HG02759 (cell line): ENCODE results near the gene TMPRSS4.

Experiments used
- ATAC-seq: cut with Tn5 transposase; IDR thresholded peaks from one replicate; pipeline ENCODE4 v1.9.1; 2021; ENCODE audit warnings: mild to moderate bottlenecking, moderate library complexity; ENCODE audit not compliant: unreplicated experiment

Gene TMPRSS4, protein sequence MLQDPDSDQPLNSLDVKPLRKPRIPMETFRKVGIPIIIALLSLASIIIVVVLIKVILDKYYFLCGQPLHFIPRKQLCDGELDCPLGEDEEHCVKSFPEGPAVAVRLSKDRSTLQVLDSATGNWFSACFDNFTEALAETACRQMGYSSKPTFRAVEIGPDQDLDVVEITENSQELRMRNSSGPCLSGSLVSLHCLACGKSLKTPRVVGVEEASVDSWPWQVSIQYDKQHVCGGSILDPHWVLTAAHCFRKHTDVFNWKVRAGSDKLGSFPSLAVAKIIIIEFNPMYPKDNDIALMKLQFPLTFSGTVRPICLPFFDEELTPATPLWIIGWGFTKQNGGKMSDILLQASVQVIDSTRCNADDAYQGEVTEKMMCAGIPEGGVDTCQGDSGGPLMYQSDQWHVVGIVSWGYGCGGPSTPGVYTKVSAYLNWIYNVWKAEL

DNA sequence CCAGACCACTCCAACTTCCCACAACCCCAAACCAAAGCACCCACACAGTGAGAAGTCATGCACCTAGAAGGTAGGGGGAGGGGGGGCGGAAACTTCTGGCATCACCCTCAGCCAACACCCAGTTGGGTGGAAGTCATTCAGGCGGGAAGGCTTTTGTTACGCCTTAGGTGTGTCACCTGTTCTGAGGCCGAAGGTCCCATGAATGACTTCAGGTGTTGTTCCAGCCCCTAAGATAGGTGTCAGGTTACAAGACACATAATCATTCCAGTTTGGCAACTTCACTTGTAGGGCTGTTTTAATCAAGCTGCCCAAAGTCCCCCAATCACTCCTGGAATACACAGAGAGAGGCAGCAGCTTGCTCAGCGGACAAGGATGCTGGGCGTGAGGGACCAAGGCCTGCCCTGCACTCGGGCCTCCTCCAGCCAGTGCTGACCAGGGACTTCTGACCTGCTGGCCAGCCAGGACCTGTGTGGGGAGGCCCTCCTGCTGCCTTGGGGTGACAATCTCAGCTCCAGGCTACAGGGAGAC lies at the start of gene TMPRSS4:
TMPRSS4 (plus strand) TSS at position 325 of the 528 bp plus-strand sequence. CDS start 225 bp downstream, outside the sequence.
- ATAC-seq: no peak

DNA sequence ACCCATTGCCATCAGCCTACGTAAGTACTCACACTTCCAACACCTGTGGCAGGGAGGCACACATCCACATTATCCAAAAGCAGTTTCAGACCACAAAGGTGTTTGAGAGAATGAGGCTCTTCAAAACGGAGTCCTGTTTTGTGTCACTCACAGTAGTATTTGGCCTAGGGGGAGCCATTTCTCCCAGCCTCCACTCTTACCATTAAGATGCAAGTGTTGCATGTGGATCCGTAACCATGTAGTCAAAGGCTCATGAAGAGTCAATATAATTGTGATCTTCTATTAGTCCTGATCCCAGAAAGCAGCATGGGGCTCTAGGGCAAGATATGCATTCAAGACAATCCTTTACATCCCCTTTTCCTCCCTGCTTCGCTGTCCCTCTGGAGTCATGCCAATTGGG lies 49.2 kb upstream of the TMPRSS4 start:
- no peak for ATAC-seq

DNA sequence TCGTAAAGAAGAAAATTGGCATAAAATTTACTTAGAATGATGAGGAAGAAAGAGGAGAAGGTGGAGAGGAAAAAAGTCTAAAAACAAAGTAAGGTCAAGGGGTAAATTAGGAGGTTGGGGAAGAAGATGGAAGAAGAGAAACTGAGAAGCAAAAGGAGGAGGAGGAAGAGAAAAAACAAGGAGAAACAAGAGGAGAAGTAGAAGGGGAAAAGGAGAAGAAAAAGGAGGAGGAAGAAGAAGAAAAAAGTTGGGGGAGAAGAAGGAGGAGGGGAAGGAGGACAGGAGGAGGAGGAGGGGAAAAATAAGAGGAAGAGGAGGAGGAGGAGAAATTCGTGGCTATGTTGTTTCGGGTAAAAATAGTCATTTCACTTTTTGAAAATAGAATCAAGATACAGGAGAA lies 48.3 kb upstream of the TMPRSS4 start:
- no peak for ATAC-seq

DNA sequence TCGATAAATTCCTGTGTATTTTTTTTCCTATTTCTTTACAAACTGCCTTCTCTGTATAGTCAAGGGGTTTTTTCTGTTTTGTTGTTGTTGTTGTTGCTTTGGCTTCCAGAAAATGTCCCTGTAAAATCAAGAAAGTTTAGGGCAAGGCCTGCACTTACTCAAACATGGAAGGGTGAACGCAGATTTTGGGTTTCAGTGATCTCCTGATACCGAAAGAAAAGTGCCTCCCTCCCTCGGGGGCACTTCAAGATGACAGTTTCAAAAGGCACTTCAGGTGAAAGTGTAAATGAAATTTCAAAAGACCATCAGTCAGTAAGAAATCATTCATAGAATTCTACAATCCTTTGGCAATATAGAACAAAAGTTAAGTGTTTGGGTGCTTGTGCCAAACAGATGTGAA lies 43.4 kb upstream of the TMPRSS4 start:
- ATAC-seq: no peak

DNA sequence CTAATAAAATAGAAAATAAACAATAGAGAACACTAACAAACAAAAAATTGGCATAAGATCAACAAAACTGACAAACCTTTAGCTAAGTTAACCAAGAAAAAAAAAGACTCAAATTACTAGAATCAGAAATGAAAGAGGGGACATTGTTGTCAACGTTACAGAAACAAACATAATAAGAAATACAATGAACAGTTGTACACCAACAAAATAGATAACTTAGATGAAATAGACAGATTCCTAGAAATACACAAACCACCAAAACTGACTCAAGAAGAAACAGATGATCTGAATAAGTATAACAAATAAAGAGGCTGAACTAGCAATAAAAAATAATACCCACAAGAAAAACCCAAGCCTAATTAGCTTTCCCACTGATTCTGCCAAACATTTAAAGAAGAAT lies 34.7 kb upstream of the TMPRSS4 start:
- ATAC-seq: no peak

DNA sequence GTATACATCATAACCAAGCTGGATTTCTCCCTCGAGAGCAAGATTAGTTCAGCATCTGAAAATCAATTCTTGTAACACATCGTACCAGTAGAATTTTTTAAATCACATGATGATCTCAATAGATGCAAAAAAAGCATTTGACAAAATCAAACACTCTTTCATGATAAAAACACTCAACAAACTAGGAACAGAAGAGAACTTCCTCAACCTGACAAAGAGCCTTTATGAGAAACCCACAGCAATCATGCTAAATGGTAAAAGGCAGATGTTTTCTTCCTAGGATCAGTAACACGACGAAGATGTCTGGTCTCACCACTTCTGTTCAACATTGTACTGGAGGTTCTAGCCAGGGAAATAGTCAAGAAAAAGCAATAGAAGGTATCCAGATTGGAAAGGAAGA lies 34.1 kb upstream of the TMPRSS4 start:
- no peak for ATAC-seq

DNA sequence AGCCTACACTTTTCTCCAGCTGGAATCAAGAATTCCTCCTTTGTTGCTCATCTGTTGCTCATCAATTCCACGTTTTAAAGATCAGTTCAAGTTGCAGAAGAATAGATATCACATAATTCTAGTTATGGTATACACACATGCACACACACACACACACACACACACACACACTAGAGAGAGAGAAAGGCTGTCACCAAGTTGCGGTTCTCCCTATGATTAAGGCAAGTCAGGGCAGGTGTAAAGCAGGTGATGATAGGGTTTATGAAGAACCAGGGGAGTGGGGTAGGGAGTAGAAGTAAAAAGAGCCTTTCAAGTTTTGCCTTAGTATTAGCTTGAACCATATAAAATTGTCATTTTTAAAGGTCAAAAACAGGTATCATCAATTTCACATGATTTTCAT lies 31.7 kb upstream of the TMPRSS4 start:
- no peak for ATAC-seq

DNA sequence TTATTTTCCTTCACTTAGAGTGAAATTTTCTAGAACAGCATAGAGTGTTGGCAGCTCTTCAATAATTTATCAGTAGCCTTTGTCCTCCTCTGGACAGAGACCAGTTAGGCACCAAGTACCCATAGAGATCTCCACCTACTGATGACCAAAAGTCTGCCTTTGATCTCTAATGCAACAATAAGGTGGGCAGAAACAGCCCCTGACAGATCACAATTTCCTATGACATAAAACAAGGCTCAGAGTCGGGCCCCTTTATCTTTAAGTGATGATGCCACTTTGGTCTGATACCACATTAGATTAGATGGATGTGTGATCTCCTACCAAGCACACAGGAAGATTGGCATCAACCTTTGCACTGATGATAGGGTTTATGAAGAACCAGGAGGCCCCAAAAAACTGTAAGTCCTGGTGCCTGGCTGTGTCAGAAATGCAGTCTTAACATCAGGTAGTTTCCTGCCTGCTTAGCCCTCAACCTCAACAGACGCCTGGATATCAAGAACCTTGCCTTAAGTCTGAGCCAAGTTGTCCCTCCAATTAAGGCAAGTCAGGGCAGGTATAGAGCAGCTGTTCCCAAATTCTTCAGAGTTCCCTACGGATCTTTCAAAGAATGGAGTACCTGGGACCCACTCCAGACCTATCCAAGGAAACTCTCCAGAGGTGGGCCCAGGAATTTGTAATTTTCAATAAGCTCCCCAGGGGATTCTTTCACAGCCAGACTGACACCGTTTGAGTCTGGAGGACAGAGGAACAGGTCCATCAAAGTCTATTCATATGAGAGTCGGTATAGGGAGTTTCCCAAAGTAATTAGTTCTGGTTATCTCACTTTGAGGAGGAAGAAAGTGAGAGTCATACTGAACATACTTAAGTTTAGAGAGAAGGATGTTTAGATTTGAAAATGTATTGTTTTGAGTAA lies 30.6 kb upstream of the TMPRSS4 start:
- no peak for ATAC-seq

DNA sequence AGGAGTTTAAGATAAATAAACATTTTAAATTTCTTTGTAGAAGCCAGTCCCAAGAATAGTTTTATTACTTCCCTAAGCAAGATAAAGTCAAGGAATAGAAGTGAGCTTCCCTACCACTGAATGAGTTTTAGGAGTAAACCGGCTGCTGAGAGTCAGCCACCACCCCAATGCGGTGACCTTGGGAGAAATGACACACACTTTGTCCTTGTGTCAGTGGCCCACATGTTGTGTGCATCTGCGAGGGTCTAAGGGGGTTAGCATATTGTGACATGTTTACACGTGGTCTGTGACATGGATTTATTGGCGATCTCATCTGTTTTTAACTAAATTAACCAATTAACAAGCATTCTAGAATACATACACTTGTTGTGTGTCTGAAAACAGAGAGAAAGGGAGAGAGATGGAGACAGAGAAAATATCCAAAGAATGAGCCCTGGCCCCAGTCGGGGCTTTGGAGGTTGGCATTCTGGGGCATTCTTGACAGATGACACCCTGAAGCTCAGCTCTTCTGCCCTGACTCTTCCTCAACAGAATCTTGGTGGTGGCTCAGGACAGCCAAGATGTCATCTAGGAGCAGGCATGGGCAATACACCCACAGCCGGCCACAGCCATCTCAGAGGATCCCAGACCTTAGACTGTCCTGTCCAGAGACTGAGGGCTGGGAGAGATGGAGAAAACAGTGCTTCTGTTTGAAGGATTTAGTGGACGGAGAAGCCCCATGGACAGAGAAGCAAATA lies 29.7 kb upstream of the TMPRSS4 start:
- no peak for ATAC-seq

DNA sequence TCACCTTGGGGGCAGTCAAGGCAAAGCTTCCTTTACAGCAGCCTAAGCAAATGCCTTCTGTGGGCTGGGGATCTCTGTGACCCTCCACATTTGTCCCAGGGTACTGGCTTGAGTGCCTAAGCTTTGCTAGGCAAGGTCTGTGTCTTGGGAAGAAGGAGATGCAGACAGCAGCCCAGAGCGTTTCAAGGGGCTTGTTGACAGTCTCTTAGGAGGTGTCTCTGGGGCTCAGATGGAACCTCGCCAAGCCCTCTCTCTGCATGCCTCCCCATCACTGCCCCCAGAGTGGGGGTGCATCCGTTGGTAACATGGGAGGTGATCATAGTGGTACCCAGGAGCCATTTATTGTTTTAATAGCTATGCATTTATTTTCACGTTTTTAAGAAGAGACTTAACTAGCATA lies 29.1 kb upstream of the TMPRSS4 start:
- ATAC-seq: no peak

DNA sequence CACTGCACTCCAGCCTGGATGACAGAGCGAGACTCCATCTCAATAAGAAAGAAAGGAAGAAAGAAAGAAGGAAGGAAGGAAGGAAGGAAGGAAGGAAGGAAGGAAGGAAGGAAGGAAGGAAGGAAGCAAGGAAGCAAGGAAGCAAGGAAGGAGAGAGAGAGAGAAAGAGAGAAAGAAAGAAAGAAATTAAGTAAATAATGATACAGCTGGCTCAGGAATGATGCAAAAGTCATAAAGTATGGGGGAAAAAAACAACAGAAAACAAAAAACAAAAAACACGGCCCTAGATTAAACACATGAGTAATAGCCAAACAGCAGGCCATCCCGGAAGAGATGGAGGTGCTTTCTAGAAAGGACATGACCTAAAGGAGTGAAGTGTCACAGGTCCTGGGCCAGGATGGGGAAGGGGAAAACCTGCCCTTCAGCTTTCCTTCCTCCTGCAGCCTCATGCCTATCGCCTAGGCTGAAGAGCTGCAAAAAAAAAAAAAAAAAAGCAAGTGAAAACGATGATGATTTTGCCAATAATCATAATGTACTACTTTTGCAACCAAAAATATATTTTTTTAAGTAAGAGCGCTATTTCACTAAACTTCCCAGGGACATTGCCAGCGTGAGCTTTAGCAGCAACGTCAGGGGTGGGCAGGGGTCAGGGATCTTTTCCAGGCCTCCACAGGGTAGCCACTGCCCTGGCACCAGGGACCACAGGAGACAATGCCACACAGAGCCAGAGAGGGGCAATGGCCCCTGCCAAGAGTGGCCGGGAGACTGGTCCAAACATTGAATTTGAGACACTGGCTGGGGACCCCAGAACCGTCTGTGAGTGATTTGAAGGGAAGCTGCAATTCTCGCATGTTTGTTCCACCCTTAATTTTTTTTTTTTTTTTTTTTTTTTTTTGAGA lies 28.2 kb upstream of the TMPRSS4 start:
- no peak for ATAC-seq

DNA sequence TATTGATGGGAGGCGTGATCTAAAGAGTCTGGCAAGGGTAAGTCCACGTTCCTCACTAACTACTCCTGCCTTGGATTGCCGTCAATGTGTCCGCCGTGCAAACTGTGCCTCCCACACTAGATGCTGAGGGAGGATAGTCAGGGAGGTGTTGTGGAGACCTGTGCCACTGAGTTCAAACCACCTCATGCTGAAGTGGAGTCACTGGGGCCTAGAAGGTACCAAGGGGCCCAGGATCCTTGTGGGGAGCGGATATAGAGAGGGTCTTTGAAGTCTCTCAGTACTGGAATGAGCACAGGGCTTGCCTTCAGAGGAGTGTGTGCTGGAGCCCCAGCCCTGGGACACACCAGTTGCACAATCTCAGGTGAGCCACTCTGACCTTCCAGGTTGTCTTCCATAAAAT lies 27.1 kb upstream of the TMPRSS4 start:
- no peak for ATAC-seq

DNA sequence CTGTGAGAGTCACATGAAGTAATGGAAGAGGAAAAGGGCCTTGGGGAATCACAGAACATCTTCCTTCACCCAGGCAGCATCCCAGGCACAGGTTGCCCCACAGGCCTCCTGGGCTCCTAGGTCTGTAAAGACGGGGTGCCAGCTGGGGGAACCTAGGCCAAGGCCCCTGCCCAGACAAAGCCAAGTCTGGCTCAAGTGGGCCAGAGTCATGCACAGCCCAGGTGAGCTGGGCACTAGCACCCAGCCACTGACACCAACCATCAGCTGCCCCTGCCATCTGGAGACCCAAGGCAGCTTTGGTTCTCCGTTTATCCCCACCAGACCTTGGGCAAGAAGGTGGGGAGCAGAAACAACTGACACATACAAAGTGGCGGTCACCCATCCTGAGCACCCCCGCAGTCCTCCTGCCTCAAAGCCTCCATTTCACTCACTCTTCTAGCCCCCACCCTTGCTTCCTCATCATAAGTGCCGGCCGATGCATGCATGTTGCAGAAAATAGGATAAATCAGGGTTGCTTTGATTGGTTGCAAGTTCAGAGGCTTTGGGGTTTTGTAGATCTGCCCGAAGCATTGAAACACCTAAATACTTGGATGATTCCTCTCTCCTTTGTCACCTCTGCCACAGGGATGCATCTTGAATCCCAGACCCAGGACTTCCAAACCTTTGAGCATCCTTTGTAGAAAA lies 26.5 kb upstream of the TMPRSS4 start:
- no peak for ATAC-seq

DNA sequence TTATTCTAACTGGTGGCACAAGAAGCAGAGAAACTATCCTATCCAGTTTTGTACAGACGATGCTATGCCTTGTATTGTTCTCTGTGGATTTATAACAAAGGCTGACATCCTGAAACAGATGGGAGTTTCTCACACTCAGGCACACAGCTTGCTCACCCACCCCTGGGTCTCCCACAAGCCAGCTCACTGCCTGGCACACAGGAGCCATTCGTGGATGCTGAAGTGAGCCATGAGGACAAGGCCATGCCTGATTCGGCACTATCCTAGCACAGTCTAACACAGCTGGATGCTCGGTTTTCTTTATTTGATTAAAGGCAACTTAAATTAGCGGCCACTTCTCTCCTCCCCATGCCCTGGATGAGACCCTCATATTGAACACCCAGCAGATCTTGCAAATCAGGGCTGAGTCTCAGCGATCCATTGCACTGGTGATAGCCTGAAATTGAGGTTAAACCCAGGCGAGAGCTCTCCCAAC lies 25.7 kb upstream of the TMPRSS4 start:
- ATAC-seq: no peak

DNA sequence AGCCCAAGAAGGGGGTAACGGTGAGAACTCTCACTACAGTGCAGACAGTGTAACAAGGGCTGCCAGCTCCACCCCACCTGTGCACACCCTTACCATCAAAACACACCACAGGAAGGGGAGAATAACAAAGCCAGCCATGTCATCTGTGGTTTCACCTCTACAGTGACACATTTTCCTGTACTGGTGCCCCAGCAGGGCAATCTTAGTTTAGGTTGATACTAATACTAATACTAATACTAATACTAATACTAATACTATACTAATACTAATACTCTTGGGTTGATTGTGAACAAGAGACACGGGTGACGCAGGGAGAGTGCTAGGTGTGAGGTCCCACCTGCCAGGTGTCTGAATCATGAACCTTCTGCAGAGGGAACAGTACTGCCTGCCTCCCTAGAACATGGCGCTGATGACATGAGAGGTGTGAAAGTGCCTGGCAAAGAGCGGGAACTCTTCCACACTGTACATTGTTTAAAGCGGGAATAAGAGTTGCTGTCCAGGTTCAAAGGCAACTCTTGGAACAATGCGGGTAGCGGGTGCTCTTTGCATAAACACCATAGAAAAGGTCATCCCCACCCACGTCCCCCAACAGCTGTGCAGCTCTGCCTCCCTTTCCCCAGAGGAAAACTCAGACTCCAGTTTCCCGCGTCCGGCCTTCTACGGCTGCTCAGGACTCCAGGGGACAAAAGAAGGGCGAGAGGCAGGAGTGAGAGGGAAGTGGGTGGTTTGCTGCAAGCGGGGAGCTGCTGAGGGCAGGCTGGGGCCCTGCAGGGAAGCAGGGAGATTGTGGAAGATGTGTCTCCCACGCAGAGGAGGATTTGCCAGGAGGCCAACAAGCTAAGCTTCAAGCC lies 25.0 kb upstream of the TMPRSS4 start:
- ATAC-seq: no peak

DNA sequence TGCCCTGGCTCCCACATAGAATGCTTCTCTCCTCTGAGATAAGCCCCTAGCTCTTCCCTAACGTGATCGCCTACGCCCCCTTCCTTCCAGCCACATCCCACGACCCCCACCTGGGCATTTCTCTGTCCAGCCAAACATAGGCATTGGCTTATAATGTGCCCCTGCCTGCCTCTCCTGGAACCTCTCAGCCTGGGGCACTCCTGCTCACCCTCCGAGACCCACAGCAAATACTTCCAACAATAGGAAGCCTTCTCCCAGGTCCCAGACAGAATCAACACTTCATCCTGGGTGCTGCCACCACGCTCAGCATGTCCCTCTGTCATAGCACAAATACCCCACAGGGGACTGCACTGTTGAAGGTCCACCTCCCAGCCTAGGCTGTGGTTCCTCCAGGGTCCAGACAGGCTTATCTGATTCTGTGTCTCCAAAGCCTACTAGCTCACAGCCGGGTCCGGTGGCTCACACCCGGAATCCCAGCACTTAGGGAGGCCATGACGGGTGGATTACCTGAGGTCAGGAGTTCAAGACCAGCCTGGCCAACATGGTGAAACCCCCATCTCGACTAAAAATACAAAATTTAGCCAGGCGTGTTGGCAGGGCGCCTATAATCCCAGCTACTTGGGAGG lies 24.2 kb upstream of the TMPRSS4 start:
- no peak for ATAC-seq

DNA sequence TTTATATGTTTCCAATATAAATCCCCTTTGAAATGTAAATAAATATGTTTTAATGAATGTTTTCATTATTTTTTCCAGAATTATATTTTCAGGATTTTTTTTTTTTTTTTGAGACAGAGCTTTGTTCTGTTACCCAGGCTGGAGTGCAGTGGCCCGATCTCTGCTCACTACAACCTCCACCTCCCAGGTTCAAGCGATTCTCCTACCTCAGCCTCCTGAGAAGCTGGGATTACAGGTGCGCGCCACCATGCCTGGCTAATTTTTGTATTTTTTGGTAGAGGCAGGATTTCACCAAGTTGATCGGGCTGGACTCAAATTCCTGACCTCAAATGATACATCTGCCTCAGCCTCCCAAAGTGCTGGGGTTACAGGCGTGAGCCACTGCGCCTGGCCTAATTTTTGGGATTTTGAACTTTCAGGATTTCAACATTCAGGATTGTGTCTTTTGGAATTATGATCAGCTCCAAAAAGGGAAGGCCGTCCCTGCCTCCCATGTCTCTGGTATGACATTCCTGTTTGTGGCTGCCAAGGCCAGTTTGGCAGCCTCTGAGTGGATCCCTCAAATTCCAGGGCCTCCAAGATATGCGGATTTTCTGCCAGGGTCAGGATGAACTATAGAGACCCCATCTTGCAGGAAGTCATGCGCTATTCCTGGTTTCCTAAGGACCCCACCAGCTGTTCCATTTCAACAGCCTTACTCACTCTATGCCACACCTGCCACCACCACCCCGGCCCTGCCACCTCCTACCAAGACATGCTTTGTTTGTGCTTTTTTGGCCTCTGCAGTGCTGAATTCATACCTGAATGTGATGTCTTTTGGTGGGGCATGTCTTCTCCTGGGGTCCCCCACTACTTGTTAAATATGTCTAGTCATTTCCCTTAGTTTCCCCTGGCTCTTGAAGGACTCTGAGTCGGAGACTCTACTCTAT lies 21.9 kb upstream of the TMPRSS4 start:
- no peak for ATAC-seq
